Measurements from ENCODE around the gene HECTD3.
"Not testable (repeated sequence)": the region's sequence is repeated elsewhere in the genome, so short reads cannot be mapped to it uniquely, and the experiment has no call there.

The HECTD3 gene

GRCh38 chr1:44988531-44989156, 22.5 kb downstream of the HECTD3 start:
- DNase-seq (ENCODE audit: low read depth), result no peak

DNA sequence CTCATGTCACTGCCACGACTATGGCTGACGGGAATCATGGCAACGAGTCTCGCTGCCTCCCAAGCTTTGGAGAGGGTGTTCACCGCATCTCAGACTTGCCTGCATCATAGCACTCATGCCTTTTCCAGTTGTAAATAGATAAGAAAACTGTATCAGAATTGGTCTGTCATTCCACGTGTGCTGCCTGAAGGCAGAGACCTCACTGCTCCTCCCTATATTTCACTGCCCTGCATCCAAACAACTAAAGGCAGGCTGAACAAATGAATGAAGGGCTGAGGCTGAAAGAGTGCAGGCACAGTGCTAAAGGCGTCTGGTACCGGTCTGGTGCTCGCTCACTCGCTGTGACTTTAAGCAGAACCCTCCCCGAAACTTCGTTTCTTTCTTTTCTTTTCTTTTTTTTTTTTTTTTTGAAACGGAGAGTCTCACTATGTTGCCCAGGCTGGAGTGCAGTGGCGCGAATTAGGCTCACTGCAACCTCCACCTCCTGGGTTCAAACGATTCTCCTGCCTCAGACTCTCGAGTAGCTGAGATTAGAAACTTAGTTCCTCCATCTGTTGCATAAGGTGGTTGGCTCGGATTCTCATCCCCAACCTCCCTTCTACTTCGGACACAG, 25.3 kb downstream of the HECTD3 start:
- no peak for DNase-seq (ENCODE audit: low read depth)

DNA sequence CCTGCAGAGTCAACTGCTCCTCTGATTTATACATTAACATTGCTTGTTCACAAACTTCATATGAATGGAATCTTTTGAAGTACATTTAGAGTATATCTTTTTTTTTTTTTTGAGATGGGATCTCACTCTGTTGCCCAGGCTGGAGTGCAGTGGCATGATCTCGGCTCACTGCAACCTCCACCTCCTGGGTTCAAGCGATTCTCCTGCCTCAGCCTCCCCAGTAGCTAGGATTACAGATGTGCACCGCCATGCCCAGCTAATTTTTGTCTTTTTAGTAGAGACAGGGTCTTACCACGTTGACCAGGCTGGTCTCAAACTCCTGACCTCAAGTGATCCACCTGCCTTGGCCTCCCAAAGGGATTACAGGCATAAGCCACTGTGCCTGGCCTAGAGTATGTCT, 33.8 kb downstream of the HECTD3 start:
- not testable (repeated sequence) for DNase-seq (ENCODE audit: low read depth)

GRCh38 chr1:44976252-44976651, 34.9 kb downstream of the HECTD3 start:
- no peak for DNase-seq (ENCODE audit: low read depth)

- DNase-seq (ENCODE audit: low read depth), result no peak
These were observed 37.5 kb downstream of the HECTD3 start for GRCh38 chr1:44973645-44974044.

- peak; percentile 4 for DNase-seq (ENCODE audit: low read depth)
These were observed 40.8 kb downstream of the HECTD3 start for GRCh38 chr1:44970317-44970716.

DNA sequence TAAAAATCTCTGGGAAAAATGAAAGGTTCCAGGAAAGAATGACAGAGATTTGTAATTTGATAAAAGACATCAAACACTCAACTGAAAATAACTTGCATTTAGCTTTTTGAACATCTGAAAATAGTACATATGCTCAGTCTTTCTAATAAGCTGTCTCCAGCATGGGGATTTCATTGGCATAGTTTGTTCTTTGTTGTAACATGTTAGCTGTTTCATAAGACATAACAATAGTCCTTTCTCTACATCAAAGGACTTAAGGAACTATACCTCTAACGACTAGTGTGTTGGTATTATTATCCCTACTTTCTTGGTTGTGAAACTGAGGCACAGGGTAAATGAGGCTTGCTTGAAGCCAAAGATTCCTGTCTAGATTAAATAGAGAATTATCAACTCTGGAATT, 46.7 kb downstream of the HECTD3 start:
- no peak for DNase-seq (ENCODE audit: low read depth)

- DNase-seq (ENCODE audit: low read depth), result no peak
These were observed 48.4 kb downstream of the HECTD3 start for GRCh38 chr1:44962729-44963128.

DNA sequence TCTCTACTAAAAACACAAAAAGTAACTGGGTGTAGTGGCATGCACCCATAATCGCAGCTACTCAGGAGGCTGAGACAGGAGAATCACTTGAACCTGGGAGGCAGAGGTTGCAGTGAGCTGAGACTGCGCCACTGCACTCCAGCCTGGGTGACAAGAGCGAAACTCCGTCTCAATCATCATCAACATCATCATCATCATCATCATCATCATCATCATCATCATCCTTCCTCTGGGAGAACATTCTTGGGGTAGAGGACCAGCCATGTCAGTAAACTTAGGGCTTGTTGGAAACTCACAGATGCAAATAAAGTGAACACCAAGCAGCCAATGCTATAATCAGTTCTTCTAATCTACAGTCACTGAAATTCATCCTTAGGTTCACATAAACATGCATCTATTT, 49.1 kb downstream of the HECTD3 start:
- DNase-seq (ENCODE audit: low read depth), result not testable (repeated sequence)

DNA sequence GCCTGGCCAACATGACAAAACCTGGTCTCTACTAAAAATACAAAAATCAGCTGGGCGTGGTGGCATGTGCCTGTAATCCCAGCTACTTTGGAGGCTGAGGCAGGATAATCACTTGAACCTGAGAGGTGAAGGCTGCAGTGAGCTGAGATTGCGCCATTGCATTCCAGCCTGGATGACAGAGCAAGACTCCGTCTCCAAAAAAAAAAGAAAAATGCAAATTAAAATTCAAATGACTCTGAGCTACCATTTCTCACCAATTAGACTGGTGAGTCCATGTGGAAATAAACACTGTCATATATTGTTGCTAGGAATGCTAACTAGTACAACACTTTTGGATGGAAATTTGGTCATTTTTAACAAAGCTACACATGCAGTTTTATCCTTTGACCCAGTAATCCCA, 53.6 kb downstream of the HECTD3 start:
- DNase-seq (ENCODE audit: low read depth), result not testable (repeated sequence)

GRCh38 chr1:44956077-44956476, 55.0 kb downstream of the HECTD3 start:
- not testable (repeated sequence) for DNase-seq (ENCODE audit: low read depth)
